ENCODE measurements around the gene COL25A1.

COL25A1 gene

DNA sequence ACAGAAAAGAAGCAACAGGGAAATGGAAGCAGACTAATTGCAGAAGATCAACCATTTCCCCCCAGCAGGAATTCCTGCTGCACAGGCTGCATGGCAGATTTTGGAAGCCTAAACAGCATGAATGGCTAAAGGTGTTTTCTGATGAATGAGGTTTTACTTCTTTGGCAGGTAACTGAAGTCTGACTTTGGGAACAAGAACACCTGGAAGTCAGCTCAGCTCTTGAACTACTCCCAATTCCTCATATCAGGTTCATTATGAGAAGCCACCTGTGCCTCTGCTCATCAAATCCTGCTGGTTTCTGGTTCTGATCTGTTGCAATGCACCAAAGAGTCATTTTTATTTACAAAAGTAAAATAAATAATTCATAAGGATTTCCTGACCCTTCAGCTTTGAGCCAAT is 139.0 kb downstream of the COL25A1 start:
- no peak overlapping the region for H3K4me3 ChIP-seq (ENCODE audit: low read depth, low read length)
- TF ChIP-seq, protein P1, sequence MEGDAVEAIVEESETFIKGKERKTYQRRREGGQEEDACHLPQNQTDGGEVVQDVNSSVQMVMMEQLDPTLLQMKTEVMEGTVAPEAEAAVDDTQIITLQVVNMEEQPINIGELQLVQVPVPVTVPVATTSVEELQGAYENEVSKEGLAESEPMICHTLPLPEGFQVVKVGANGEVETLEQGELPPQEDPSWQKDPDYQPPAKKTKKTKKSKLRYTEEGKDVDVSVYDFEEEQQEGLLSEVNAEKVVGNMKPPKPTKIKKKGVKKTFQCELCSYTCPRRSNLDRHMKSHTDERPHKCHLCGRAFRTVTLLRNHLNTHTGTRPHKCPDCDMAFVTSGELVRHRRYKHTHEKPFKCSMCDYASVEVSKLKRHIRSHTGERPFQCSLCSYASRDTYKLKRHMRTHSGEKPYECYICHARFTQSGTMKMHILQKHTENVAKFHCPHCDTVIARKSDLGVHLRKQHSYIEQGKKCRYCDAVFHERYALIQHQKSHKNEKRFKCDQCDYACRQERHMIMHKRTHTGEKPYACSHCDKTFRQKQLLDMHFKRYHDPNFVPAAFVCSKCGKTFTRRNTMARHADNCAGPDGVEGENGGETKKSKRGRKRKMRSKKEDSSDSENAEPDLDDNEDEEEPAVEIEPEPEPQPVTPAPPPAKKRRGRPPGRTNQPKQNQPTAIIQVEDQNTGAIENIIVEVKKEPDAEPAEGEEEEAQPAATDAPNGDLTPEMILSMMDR (IDR thresholded peaks at IDR 0.05; ENCODE audit: low read depth, low read length): no peak

DNA sequence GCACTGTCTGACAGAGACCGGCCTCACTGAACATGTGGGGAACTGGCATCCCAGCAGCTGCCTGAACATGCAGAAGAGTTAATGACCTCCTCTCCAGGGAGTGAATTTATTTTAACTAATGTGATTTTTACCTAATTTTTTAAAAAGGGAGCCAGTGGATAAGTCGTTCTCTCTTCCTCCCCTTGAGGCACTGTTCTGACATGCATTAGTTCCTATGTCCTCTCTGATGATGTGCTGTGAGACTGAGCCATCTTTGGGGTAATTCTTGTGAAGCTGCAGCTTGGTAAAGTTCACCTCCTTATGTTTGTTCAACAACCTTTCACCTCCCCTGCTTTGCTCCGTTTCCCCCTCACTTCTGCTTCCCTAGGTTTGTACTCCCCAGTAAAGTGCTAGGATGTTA is 139.7 kb downstream of the COL25A1 start:
- TF ChIP-seq, protein P1 (IDR thresholded peaks at IDR 0.05; ENCODE audit: low read depth, low read length): no peak
- no peak overlapping the region for H3K4me3 ChIP-seq (ENCODE audit: low read depth, low read length)

DNA sequence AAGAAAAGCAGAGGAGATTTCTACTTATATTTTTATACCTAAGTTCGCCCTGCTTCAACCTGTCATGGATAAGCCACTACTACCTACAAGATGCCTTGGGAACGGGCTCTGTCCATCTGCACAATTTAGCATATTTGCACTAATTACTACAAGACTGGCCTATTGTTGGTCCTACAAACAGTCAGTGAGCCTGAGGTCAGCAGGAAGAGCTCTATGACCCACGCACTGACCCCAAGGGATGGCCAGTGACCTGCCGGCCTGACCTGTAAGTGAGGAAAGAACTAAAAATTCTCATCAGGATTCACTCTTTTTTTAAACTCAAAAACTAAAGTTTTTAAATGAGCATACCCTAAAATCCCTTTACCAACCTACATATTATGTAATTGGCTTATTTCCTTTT is 142.0 kb downstream of the COL25A1 start:
- H3K4me3 ChIP-seq (ENCODE audit: low read depth, low read length): no peak overlapping the region
- TF ChIP-seq, protein P1 (IDR thresholded peaks at IDR 0.05; ENCODE audit: low read depth, low read length): no peak

DNA sequence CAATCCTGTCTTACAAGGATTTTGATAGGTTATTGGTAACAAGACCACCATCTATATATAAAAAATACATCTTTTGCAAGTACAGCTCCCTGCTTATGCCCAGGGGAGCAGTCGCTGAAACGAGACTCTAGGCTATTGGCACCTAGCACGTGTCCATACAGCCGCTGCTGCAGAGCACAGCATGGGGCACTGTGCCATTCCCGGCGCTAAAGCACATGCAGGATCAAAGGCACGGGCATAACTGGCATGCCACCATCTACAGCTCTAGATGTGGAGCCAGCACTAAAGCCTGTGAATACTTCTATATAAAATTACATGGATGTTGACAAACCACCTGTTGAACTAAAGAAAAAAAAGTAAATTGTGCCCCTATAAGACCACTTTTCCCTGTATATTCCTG is 144.8 kb downstream of the COL25A1 start:
- no peak overlapping the region for H3K4me3 ChIP-seq (ENCODE audit: low read depth, low read length)
- TF ChIP-seq, protein P1 (IDR thresholded peaks at IDR 0.05; ENCODE audit: low read depth, low read length): no peak

DNA sequence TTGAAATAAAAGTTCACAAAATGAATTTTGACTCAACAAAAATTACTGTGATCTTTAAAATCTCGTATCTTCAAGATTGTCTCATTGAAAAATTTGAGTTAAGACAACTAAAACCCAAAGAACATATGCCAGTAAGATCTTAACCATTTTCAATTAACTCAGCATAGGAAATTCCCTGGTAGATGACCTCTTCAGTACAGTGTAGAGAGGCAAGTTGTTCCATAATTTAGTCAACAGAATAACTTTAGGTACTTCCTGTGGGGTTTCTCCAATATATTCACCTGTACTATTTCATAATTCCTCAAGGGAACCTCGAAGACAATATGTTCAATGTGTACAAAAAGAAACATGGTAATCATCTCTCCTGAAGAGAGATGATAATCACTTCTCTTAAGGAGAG is 145.3 kb downstream of the COL25A1 start:
- H3K4me3 ChIP-seq (ENCODE audit: low read depth, low read length): no peak overlapping the region
- TF ChIP-seq, protein P1 (IDR thresholded peaks at IDR 0.05; ENCODE audit: low read depth, low read length): no peak

DNA sequence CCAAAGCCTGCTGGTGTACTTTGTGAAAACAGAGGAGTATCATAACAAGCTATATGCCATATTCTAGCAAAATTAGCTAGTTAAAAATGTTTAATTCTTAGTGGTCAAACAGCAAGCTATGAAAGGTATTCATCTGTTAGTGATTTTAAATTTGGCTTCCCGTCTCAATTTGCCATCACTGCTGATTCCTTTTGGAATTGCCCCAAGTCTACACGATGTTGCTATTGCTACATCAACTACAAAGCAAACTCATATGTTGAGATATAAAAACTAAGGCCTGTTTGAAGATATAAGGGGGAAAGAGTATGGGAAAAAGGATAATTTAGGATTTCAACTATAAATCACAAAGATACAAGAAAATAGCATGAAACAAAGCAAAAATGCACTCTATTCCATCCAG is 146.1 kb downstream of the COL25A1 start:
- no peak overlapping the region for H3K4me3 ChIP-seq (ENCODE audit: low read depth, low read length)
- TF ChIP-seq, protein P1 (IDR thresholded peaks at IDR 0.05; ENCODE audit: low read depth, low read length): no peak

DNA sequence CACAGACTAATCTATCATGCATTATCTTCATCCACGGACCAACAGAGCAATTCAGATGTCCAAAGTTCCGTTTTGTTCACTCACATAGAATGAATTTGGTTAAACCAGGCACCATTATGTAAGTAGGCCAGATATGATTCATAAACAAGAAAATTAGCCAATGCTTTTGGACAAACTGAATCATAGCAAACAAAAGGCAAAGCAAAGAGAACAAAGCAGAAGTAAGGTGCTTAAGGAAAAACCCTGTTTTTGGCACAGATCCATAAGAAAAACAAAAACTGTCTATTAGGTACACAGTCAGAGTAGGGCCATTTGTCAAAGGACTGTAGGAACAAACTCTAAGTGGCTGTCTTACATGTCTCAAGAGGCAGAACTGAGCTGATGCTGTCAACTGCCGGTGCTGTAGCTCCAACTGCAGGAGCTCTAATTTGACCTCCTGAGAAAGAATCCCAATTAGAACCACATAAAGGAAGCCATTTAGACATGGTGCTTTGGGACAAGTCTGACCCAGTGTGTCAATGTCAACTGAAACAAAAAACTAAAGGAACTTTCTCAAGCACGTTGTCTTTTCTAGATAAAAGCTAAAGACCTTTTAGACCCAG is 146.7 kb downstream of the COL25A1 start:
- no peak overlapping the region for H3K4me3 ChIP-seq (ENCODE audit: low read depth, low read length)
- TF ChIP-seq, protein P1 (IDR thresholded peaks at IDR 0.05; ENCODE audit: low read depth, low read length): no peak
